Spleen (tissue), 11 donors: Measurements from ENCODE around the gene PRKG1. TPM values are rescaled to one million over a fixed set of nuclear protein-coding genes. Genes with fewer than 3 reads are reported as not detected.

Experiments used
- DNase-seq: peaks from one replicate; pipeline ENCODE4 v3.0.0-alpha.2; 2020
- H3K27ac ChIP-seq, 8 donors: fragments of 200-600 bp; sonication (generic) in 7 of 8; 1 replicate in 4 of 8; 2 replicates in 4 of 8; pipeline versions ENCODE4 v1.5.0 to v1.8.0; 2016 to 2021; ENCODE audit warnings: inconsistent platforms in 4 of 8, mild to moderate bottlenecking in 4 of 8, moderate library complexity in 1 of 8
- H3K27me3 ChIP-seq, 7 donors: fragments of 200-600 bp; sonication (generic) in 6 of 7; replicated peaks in 1 of 7; 1 replicate in 4 of 7; 2 replicates in 3 of 7; pipeline versions ENCODE4 v1.5.0 to v1.8.0; 2016 to 2021; ENCODE audit warnings: inconsistent platforms in 3 of 7, mild to moderate bottlenecking in 1 of 7
- H3K36me3 ChIP-seq, 6 donors: fragments of 200-600 bp; sonication (generic) in 5 of 6; 1 replicate in 4 of 6; 2 replicates in 2 of 6; pipeline versions ENCODE4 v1.5.0 to v1.8.0; 2016 to 2021; ENCODE audit warnings: inconsistent platforms in 2 of 6
- H3K4me1 ChIP-seq, 6 donors: fragments of 200-600 bp; sonication (generic) in 5 of 6; 1 replicate in 3 of 6; 2 replicates in 3 of 6; pipeline versions ENCODE4 v1.5.0 to v1.8.0; 2016 to 2021; ENCODE audit warnings: inconsistent platforms in 3 of 6
- H3K4me3 ChIP-seq, 8 donors: fragments of 200-600 bp; sonication (generic) in 7 of 8; 1 replicate in 4 of 8; 2 replicates in 4 of 8; pipeline versions ENCODE4 v1.5.0 to v1.8.0; 2016 to 2021; ENCODE audit warnings: inconsistent platforms in 4 of 8, mild to moderate bottlenecking in 4 of 8, moderate library complexity in 2 of 8
- H3K9me3 ChIP-seq, 8 donors: fragments of 200-600 bp; sonication (generic) in 7 of 8; 1 replicate in 4 of 8; 2 replicates in 4 of 8; pipeline versions ENCODE4 v1.5.0 to v1.8.0; 2016 to 2021; ENCODE audit warnings: inconsistent platforms in 4 of 8
- POLR2A ChIP-seq, 3 donors: fragments of 450-650 bp; IDR thresholded peaks; one replicate each; pipeline ENCODE4 v1.5.1; 2017; ENCODE audit warnings: antibody characterized with exemption in 3 of 3, mild to moderate bottlenecking in 1 of 3
- POLR2AphosphoS5 ChIP-seq, 3 donors: sonication (generic); formaldehyde crosslinking; IDR thresholded peaks; one replicate each; pipeline ENCODE4 v1.5.1; 2017; ENCODE audit warnings: antibody characterized with exemption in 3 of 3
- WGBS, 5 donors: extraction: QIAGEN DNeasy Blood & Tissue Kit in 3 of 5; methylation state at CpG; one replicate each; pipeline versions ENCODE4 v1.1.5 to v1.1.7; 2013 to 2018; 5-methylcytosine and 5-hydroxymethylcytosine counted together
- intact Hi-C: fragments of 100-400 bp; cut with DNase I; formaldehyde crosslinking; loops from one replicate; pipeline ENCODE4 v1.15.0; 2023; ENCODE audit warnings: low total_unique reads
- polyA plus RNA-seq, 3 donors: library from polyadenylated mRNA; stranded (reverse); fragments of 200-250 nt; gene quantifications; one replicate each; pipeline ENCODE4 v1.2.1, GENCODE V29; 2013
- total RNA-seq, 7 donors: library from RNA; depleted of rRNA in 3 of 7; stranded (reverse); fragments of >200 nt in 3 of 7; fragmentation: NEBNext Ultra II Directional in 4 of 7; extraction: Animal tissue kit (Norgen Biotek cat#: 25700) in 4 of 7; gene quantifications; one replicate each; pipeline versions ENCODE4 v1.1.0 to v1.2.1, GENCODE V29; 2016 to 2021
- TF ChIP-seq, protein P1 (sequence below), 11 experiments: fragments of 200-600 bp in 7 of 11; fragments of 450-650 bp in 4 of 11; sonication (generic) in 4 of 11; IDR thresholded peaks in 8 of 11; conservative IDR thresholded peaks in 3 of 11; 1 replicate in 7 of 11; 2 replicates in 4 of 11; pipeline versions ENCODE4 v1.4.0 to v1.8.0; 2016 to 2021; ENCODE audit warnings: antibody characterized with exemption in 11 of 11, inconsistent platforms in 4 of 11, mild to moderate bottlenecking in 1 of 11
- donor health status: healthy with polysubstance abuse.
- donor health status: DM: no; HTN: no; CAD: no; lungs with moderate emphysema.
- donor health status: DM: no; HTN: no; CAD: no.
- donor health status: Bipolar disorder and iron deficiency.
- donor health status: healthy.
- donor health status: DM: no; HTN: no; CAD: no.
- donor health status: DM: yes; HTN: yes; CAD: no.

PRKG1 gene
- total and polyA plus RNA-seq, 10 donors: 0.65 to 10.5 (median 7.2) TPM

DNA sequence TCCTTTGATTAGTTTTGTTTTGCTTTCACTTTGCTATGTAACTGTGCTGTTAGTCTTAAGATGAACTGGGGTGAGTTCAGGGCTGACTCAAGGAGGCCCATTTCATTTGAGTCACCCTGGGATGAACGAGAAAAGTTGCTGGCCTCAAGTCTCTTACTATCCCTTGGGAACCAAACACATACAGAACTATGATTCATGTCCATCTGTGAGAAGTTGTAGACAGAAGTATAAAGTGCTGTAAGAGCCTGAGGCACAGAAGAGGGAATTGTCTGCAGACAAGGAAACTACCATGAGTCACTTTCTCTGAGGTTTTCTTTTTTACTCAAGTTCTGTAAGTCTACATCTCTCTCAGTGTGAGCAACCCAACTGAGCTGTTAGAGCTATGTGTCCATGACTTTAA is 805.0 kb downstream of the PRKG1 start:
- DNase-seq: no peak
- peaks cover 0 to 6% (median 0%) of the 10 kb centered on the region in 6 donors for H3K4me1 ChIP-seq
- intact Hi-C loops: no loop called here
- 4 to 31% (median 14%) methylated on average over 1 of the region's 1 CpG for WGBS, 5 donors
- TF ChIP-seq, protein P1, sequence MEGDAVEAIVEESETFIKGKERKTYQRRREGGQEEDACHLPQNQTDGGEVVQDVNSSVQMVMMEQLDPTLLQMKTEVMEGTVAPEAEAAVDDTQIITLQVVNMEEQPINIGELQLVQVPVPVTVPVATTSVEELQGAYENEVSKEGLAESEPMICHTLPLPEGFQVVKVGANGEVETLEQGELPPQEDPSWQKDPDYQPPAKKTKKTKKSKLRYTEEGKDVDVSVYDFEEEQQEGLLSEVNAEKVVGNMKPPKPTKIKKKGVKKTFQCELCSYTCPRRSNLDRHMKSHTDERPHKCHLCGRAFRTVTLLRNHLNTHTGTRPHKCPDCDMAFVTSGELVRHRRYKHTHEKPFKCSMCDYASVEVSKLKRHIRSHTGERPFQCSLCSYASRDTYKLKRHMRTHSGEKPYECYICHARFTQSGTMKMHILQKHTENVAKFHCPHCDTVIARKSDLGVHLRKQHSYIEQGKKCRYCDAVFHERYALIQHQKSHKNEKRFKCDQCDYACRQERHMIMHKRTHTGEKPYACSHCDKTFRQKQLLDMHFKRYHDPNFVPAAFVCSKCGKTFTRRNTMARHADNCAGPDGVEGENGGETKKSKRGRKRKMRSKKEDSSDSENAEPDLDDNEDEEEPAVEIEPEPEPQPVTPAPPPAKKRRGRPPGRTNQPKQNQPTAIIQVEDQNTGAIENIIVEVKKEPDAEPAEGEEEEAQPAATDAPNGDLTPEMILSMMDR (IDR thresholded peaks at IDR 0.05 in 8 of 11, conservative IDR thresholded peaks at IDR 0.05 in 3 of 11): no peak
- no peak for TF ChIP-seq POLR2A (IDR thresholded peaks at IDR 0.05)
- TF ChIP-seq POLR2AphosphoS5 (IDR thresholded peaks at IDR 0.05): no peak
- no peak overlapping the region for H3K4me3 ChIP-seq
- no peaks in the 10 kb centered on the region for H3K36me3 ChIP-seq
- H3K27me3 ChIP-seq: no peaks in the 10 kb centered on the region
- H3K27ac ChIP-seq: peak overlapping the region in 4 of 8 donors; percentile 10 to 24 (median 17)
- H3K9me3 ChIP-seq: no peaks in the 10 kb centered on the region

DNA sequence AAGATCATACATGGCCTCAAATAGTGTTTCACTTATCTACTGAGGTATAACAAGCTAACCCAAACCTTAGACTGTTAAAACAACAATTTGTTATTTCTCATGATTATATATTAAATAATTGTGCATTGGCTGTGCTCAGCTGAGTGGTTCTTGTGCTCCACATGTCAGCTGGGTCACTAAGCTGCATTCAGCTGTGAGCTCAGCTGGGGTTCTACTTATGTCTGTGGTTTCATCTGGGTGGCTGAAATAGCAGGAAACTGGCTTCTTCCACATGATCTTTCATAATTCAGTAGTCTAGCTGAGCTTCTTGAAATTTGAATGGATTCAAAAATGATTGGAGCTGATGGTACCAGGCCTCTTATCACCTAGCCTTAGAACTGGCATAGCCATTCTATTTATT is 806.9 kb downstream of the PRKG1 start:
- H3K4me1 ChIP-seq: peaks cover 0 to 6% (median 0%) of the 10 kb centered on the region in 6 donors
- TF ChIP-seq, protein P1 (IDR thresholded peaks at IDR 0.05 in 8 of 11, conservative IDR thresholded peaks at IDR 0.05 in 3 of 11): no peak
- TF ChIP-seq POLR2A (IDR thresholded peaks at IDR 0.05) (no peak), POLR2AphosphoS5 (IDR thresholded peaks at IDR 0.05) (no peak)
- H3K9me3 ChIP-seq: no peaks in the 10 kb centered on the region
- intact Hi-C loops: no loop called here
- no peaks in the 10 kb centered on the region for H3K27me3 ChIP-seq
- no peak for DNase-seq
- H3K36me3 ChIP-seq: no peaks in the 10 kb centered on the region
- H3K4me3 ChIP-seq: no peak overlapping the region
- no peak overlapping the region for H3K27ac ChIP-seq

DNA sequence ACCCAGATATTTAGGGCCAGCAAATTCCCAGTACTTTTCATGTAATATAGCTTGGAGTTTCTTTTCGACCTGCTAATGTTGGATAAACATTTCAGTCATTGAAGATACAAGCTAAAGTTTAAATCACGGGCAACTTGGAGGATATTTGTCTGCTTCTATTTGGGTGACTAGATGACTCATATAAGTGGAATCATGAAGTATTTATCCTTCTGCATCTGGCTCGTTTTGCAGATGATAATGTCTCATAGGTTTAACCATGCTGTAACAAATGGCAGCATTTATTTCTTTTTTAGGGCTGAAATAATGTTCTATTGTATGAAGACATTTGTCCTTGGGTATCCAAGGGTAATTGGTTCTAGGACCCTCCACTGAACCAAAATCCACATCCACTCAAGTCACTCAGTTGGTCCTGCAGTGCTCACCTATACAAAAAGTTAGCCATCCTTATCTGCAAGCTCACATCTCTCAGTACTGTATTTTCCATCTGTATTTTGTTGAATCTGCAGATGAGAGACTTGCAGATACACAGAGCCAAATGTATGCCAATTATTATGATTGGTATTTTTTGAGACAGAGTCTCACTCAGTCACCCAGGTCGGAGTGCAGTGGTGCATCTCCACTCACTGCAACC is 812.3 kb downstream of the PRKG1 start:
- Histone ChIP-seq H3K4me3 (no peak overlapping the region), H3K36me3 (no peaks in the 10 kb centered on the region), H3K4me1 (no peaks in the 10 kb centered on the region), H3K27me3 (no peaks in the 10 kb centered on the region), H3K9me3 (peaks cover 0 to 3% (median 0%) of the 10 kb centered on the region in 8 donors), H3K27ac (no peak overlapping the region)
- TF ChIP-seq POLR2AphosphoS5 (IDR thresholded peaks at IDR 0.05) (no peak), POLR2A (IDR thresholded peaks at IDR 0.05) (no peak)
- TF ChIP-seq, protein P1 (IDR thresholded peaks at IDR 0.05 in 8 of 11, conservative IDR thresholded peaks at IDR 0.05 in 3 of 11): no peak
- intact Hi-C loops: no loop called here
- DNase-seq: no peak
- WGBS, 5 donors: 58 to 84% (median 71%) methylated on average over 4 of the region's 4 CpGs

DNA sequence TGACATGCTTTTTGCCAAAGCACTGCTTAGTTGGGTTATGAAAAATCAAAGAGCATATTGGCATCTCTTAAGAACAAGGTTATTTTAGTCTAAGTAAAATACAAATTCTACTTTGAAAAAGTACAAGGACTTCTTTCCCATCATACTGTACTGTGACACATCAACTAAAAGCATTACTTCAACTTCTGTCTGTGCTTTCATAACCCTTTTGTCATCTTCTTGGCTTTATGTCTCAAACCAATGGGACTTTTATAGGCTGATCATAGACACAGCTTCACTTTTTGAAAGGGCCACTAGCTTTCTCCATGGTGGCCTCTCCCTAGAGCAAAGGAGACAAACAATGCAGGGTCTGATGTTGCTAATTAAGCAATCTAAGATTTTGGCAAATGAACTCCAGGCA is 814.0 kb downstream of the PRKG1 start:
- H3K4me3 ChIP-seq: no peak overlapping the region
- no peak overlapping the region for H3K27ac ChIP-seq
- no peaks in the 10 kb centered on the region for H3K4me1 ChIP-seq
- intact Hi-C loops: no loop called here
- H3K9me3 ChIP-seq: peaks cover 0 to 3% (median 0%) of the 10 kb centered on the region in 8 donors
- no peak for TF ChIP-seq POLR2A (IDR thresholded peaks at IDR 0.05)
- TF ChIP-seq, protein P1 (IDR thresholded peaks at IDR 0.05 in 8 of 11, conservative IDR thresholded peaks at IDR 0.05 in 3 of 11): no peak
- TF ChIP-seq POLR2AphosphoS5 (IDR thresholded peaks at IDR 0.05): no peak
- no peak for DNase-seq
- H3K27me3 ChIP-seq: no peaks in the 10 kb centered on the region
- no peaks in the 10 kb centered on the region for H3K36me3 ChIP-seq
